ENCODE measurements around the gene IFIT1B. TPM values are rescaled to one million over a fixed set of nuclear protein-coding genes. Genes with fewer than 3 reads are reported as not detected.
"Not testable (repeated sequence)": the region's sequence is repeated elsewhere in the genome, so short reads cannot be mapped to it uniquely, and the experiment has no call there.

IFIT1B gene
- total and polyA plus RNA-seq, 9 of the 15 experiments (the other 6 are each of a cell fraction or from before 2014, with no cell fraction given): not detected

- in situ Hi-C loops (cut with MboI); intact Hi-C loops (cut with micrococcal nuclease); H4K20me1 ChIP-seq (replicated peaks; ENCODE audit: control insufficient read depth, insufficient read depth, low read length); H3K9me3 ChIP-seq (replicated peaks; ENCODE audit: control insufficient read depth, insufficient read depth, low read depth, low read length); H3K79me2 ChIP-seq (ENCODE audit: control insufficient read depth, insufficient read depth, low read length); H3K9me1 ChIP-seq (ENCODE audit: control insufficient read depth, insufficient read depth, low read length); FAIRE-seq; H3K36me3 ChIP-seq (ENCODE audit: control insufficient read depth, insufficient read depth, low read length); H3K9ac ChIP-seq (ENCODE audit: insufficient read depth in 1 of 2, low read depth in 2 of 2, low read length in 2 of 2); BruUV-seq (replicated peaks); H3K27me3 ChIP-seq (ENCODE audit: control insufficient read depth in 2 of 2, insufficient read depth in 2 of 2, low read length in 2 of 2); H3K4me3 ChIP-seq; CTCF ChIA-PET (ENCODE audit: low intra/inter-chr PET ratio): not testable (repeated sequence)
- peak overlapping the region; percentile 89 for H2AFZ ChIP-seq (ENCODE audit: low read depth, low read length)
- peak in 1 of 4 experiments; percentile 40 for DNase-seq (ENCODE audit: extremely low read depth in 1 of 4, low spot score in 3 of 4)
- TF ChIP-seq ARID1B (IDR thresholded peaks at IDR 0.05): peak; percentile 33
- TF ChIP-seq, protein P1, sequence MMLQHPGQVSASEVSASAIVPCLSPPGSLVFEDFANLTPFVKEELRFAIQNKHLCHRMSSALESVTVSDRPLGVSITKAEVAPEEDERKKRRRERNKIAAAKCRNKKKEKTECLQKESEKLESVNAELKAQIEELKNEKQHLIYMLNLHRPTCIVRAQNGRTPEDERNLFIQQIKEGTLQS (IDR thresholded peaks at IDR 0.05): 0 out of 2 replicates have a peak, but pooled peaks have one; percentile 15
- TF ChIP-seq, protein P1 (CRISPR knock-in tag; conservative IDR thresholded peaks at IDR 0.05): not testable (repeated sequence)
- TF ChIP-seq ATF7 (IDR thresholded peaks at IDR 0.05): peak; percentile 42; the same call in 1 of the 2 replicates
- 9% methylated on average over 7 of the region's 7 CpGs for WGBS (ENCODE audit: insufficient coverage, low coverage, missing lambda C conversion rate)
- H3K4me1 ChIP-seq (replicated peaks in 1 of 2; ENCODE audit: control insufficient read depth in 2 of 2, insufficient read depth in 2 of 2, low read length in 2 of 2): peaks cover 5 to 30% of the 10 kb centered on the region in 2 experiments; a peak in 4 of 5 replicates
- POLR2A ChIA-PET: interaction anchor here (0.7 to 1.2 kb wide), 2 partner anchors 9 to 20 kb away, joined by 3 read pairs; no protein-coding TSS in a partner anchor
- H3K4me2 ChIP-seq (ENCODE audit: insufficient read depth, low read length): peak overlapping the region; percentile 37; the same call in 1 of the 2 replicates
- peak overlapping the region; percentile 34; the same call in 1 of the 3 replicates for H3K27ac ChIP-seq (ENCODE audit: extremely low read depth, low read depth, low read length)
- peak; percentile 26; the same call in 2 of the 3 replicates for ATAC-seq
Observed at GRCh38 chr10:89350631-89351315, 27.1 kb upstream of the IFIT1B start.

All from K562 (cell line).